ENCODE measurements around the gene GABBR2.

GABBR2 gene

DNA sequence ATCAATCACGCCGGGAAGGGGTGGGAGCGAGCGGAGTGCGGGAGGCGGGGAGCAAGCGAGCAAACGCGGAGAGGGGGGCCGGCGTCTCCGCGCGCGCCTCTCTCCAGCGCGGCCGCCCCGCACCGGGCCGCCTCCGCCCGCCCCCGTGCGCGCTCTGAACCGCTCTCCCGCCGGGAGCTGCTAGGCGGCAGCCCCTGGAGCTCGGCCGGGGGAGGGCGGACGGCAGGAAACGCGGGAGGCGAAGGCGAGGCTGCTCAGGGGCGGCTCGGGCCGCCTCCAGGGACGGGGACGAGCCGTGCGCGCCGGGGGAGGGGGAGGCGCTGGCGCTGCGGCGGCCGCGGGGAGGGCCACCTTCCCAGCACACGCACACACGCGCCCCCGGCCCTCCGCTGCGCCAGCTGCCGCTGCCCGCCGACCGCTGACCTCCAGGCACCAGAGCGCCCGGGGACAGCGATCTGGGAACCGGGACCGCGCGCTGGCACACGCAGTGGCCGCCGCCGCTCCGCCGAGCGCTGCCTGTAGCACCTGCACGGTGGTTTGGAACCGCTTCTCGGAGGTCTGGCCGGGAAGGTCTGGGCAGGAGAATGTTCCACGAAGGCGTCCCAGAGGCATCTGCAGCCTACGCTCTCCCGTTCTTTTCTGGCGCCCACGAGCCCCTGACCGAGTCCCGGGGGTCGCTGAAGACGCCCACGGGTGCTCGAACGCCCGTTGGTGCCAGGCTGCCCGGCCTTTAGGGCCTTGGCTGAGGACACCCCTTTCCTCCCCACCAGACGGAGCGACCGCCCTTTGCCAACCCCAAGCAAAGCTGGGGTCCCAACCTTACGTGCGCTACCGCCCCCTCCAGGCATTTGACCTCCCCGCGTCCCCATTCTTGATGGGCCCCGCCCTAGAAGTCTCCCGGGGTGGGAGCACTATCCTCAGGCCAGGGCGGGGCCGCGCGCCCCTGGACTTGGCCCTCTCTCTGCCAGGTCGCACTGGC, at the start of gene GABBR2:
Gene GABBR2 (minus strand): TSS at position 3 of the 979 bp plus-strand sequence. CDS start 198 bp downstream, outside the sequence.
- Histone ChIP-seq H3K9ac (ENCODE audit: low read length) (no peak within 1 kb of the TSS), H3K4me3 (ENCODE audit: low read length) (no peak within 1 kb of the TSS), H3K27me3 (ENCODE audit: low read depth, low read length) (peaks cover 6% of the 10 kb centered on the region; the same call in 1 of the 2 replicates), H4K20me1 (ENCODE audit: insufficient read depth, low read length) (no peaks in the 10 kb centered on the region), H3K4me2 (ENCODE audit: low read length) (no peak within 1 kb of the TSS), H2AFZ (ENCODE audit: low read depth, low read length) (no peak within 1 kb of the TSS), H3K27ac (ENCODE audit: low read length) (no peak within 1 kb of the TSS), H3K9me3 (ENCODE audit: insufficient read depth, low read length) (no peaks in the 10 kb centered on the region), H3K4me1 (ENCODE audit: low read length) (peaks cover 6% of the 10 kb centered on the region; the same call in 1 of the 2 replicates), H3K79me2 (ENCODE audit: low read length) (no peaks in the 10 kb centered on the region), H3K36me3 (replicated peaks; ENCODE audit: low read depth, low read length) (no peaks in the 10 kb centered on the region)
- TF ChIP-seq EZH2phosphoT487 (IDR thresholded peaks at IDR 0.05; ENCODE audit: low read depth): no peak
- TF ChIP-seq, protein P1, sequence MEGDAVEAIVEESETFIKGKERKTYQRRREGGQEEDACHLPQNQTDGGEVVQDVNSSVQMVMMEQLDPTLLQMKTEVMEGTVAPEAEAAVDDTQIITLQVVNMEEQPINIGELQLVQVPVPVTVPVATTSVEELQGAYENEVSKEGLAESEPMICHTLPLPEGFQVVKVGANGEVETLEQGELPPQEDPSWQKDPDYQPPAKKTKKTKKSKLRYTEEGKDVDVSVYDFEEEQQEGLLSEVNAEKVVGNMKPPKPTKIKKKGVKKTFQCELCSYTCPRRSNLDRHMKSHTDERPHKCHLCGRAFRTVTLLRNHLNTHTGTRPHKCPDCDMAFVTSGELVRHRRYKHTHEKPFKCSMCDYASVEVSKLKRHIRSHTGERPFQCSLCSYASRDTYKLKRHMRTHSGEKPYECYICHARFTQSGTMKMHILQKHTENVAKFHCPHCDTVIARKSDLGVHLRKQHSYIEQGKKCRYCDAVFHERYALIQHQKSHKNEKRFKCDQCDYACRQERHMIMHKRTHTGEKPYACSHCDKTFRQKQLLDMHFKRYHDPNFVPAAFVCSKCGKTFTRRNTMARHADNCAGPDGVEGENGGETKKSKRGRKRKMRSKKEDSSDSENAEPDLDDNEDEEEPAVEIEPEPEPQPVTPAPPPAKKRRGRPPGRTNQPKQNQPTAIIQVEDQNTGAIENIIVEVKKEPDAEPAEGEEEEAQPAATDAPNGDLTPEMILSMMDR (IDR thresholded peaks at IDR 0.05; ENCODE audit: low read depth, low read length): no peak

DNA sequence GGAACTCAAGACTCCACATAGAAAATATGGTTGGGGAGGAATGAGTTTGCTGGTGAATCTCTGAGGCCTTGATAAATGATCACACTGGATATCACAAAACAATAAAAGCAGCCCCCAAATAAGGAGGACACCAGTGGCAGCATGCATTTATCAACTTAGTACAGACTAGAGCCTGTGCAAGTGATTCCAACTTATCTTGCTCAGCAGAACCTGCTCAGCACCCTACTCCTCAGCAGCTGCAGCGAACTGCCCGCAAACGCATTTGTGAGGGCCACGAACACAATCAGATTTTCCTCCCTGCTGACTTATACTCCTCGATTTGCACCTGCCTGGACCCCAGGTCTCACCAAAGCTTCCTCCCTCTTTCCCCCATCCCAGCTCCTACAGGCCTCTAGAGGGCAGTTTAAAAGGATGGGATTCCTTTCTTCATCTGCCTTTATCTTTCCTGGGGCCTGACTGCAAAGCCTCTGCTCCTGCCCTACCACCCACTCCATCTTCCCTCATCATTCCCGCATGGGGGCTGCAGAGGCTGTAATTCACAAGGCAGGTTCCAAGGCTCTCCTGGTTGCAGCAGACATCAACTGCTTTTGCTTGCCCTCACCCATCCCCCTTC, 46.4 kb upstream of the GABBR2 start:
- Histone ChIP-seq H2AFZ (ENCODE audit: low read depth, low read length) (no peak overlapping the region), H3K79me2 (ENCODE audit: low read length) (no peaks in the 10 kb centered on the region), H3K27me3 (ENCODE audit: low read depth, low read length) (no peaks in the 10 kb centered on the region), H3K27ac (ENCODE audit: low read length) (no peak overlapping the region), H3K4me3 (ENCODE audit: low read length) (no peak overlapping the region), H4K20me1 (ENCODE audit: insufficient read depth, low read length) (no peaks in the 10 kb centered on the region), H3K4me2 (ENCODE audit: low read length) (no peak overlapping the region), H3K36me3 (replicated peaks; ENCODE audit: low read depth, low read length) (peaks cover 14% of the 10 kb centered on the region), H3K9ac (ENCODE audit: low read length) (no peak overlapping the region), H3K9me3 (ENCODE audit: insufficient read depth, low read length) (no peaks in the 10 kb centered on the region), H3K4me1 (ENCODE audit: low read length) (no peaks in the 10 kb centered on the region)
- TF ChIP-seq EZH2phosphoT487 (IDR thresholded peaks at IDR 0.05; ENCODE audit: low read depth): no peak
- TF ChIP-seq, protein P1 (IDR thresholded peaks at IDR 0.05; ENCODE audit: low read depth, low read length): no peak

DNA sequence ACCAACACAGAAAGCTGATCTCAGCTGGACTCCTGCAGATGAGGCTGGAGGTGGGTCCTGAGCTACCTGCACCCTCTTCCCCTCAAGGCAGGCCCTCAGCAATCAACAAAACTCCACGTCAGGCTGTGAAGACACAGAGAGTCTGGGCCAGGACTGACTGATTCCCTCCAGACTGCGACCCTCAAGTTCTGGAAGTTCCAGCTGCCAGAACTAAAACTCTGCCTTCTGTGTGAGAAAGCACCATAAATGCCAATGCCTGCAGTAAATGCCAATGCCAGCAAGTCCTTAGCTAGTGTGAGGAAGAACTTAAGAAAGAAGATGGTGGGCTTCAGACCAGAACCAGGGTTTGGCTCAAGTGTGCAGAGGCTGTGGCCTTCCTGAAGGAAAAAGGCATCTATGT, 42.5 kb upstream of the GABBR2 start:
- Histone ChIP-seq H3K4me1 (ENCODE audit: low read length) (no peaks in the 10 kb centered on the region), H3K36me3 (replicated peaks; ENCODE audit: low read depth, low read length) (peaks cover 15% of the 10 kb centered on the region), H3K9me3 (ENCODE audit: insufficient read depth, low read length) (no peaks in the 10 kb centered on the region), H4K20me1 (ENCODE audit: insufficient read depth, low read length) (no peaks in the 10 kb centered on the region), H3K9ac (ENCODE audit: low read length) (no peak overlapping the region), H3K79me2 (ENCODE audit: low read length) (no peaks in the 10 kb centered on the region), H3K4me3 (ENCODE audit: low read length) (no peak overlapping the region), H3K4me2 (ENCODE audit: low read length) (no peak overlapping the region), H3K27me3 (ENCODE audit: low read depth, low read length) (no peaks in the 10 kb centered on the region), H2AFZ (ENCODE audit: low read depth, low read length) (no peak overlapping the region), H3K27ac (ENCODE audit: low read length) (no peak overlapping the region)
- TF ChIP-seq EZH2phosphoT487 (IDR thresholded peaks at IDR 0.05; ENCODE audit: low read depth): no peak
- TF ChIP-seq, protein P1 (IDR thresholded peaks at IDR 0.05; ENCODE audit: low read depth, low read length): no peak

Measured in OCI-LY3 (cell line).